Upper lobe of right lung (tissue), 1 donor: Measurements from ENCODE around the gene SLC22A14. TPM values are rescaled to one million over a fixed set of nuclear protein-coding genes. Genes with fewer than 3 reads are reported as not detected.

Experiments
- ATAC-seq: fragments of 200-7000 bp; cut with Tn5 transposase; one replicate; pipeline ENCODE4 v1.9.1; 2020; ENCODE audit warnings: mild to moderate bottlenecking, moderate library complexity
- DNase-seq: peaks from one replicate; pipeline ENCODE4 v3.0.0-alpha.2; 2020
- H3K27ac ChIP-seq: fragments of 200-600 bp; one replicate; pipeline ENCODE4 v1.8.0; 2022
- H3K27me3 ChIP-seq: fragments of 200-600 bp; one replicate; pipeline ENCODE4 v1.8.0; 2022; ENCODE audit warnings: mild to moderate bottlenecking
- H3K36me3 ChIP-seq: fragments of 200-600 bp; one replicate; pipeline ENCODE4 v1.8.0; 2022
- H3K4me1 ChIP-seq: fragments of 200-600 bp; one replicate; pipeline ENCODE4 v1.8.0; 2022
- H3K4me3 ChIP-seq: fragments of 200-600 bp; one replicate; pipeline ENCODE4 v1.8.0; 2022; ENCODE audit warnings: mild to moderate bottlenecking
- H3K9me3 ChIP-seq: fragments of 200-600 bp; one replicate; pipeline ENCODE4 v1.8.0; 2022
- CTCF ChIP-seq: fragments of 200-600 bp; IDR thresholded peaks from one replicate; pipeline ENCODE4 v1.8.0; 2022; ENCODE audit warnings: antibody characterized with exemption
- intact Hi-C: fragments of 100-400 bp; cut with DNase I; formaldehyde crosslinking; loops from one replicate; pipeline ENCODE4 v1.11.0; 2022
- total RNA-seq: library from RNA; stranded (reverse); fragmentation: NEBNext Ultra II Directional; extraction: Animal tissue kit (Norgen Biotek cat#: 25700); gene quantifications from one replicate; pipeline ENCODE4 v1.2.1, GENCODE V29; 2021
- donor health status: DM: no; HTN: yes; CAD: no; lungs with severe emphysema.

The SLC22A14 gene
- total RNA-seq, 1 donor from 2014 or later, result 0.20 TPM

DNA sequence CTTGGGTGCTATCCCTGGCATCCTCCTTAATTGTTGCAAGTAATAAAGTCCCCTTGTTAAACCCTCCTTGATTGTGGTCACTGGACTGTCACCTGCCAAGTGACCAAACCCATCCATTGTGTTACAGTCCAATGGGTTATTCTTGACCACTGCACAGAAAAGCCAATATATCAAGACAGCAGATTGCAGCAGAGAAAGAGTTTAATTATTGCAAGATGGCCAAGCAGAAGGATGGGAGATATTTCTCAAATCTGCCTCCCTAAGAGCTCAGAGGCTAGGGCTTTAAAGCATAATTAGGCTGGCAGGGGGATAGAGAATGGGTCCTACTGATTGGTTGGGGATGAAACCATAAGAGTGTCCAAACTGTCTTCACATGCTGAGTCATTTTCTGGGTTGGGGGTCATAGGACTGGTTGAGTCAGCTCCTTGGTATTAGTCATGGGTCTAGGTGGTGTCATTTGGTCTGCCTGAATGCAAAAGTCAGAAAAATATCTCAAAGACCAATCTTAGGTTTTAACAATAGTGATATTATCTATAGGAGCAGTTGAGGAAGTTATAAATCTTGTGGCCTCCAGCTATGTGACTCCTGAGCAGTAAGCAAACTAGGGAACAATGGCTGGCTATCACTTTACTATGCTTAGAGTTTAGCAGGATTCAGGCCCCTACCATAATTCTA, 45.4 kb downstream of the SLC22A14 start:
- H3K27ac ChIP-seq, result no peak overlapping the region
- intact Hi-C loops, result no loop called here
- ATAC-seq, result no peak
- H3K4me3 ChIP-seq, result no peak overlapping the region
- no peaks in the 10 kb centered on the region for H3K9me3 ChIP-seq
- no peak for DNase-seq
- TF ChIP-seq CTCF, result no peak
- no peaks in the 10 kb centered on the region for H3K27me3 ChIP-seq
- no peaks in the 10 kb centered on the region for H3K36me3 ChIP-seq
- no peaks in the 10 kb centered on the region for H3K4me1 ChIP-seq

GRCh38 chr3:38331257-38332022, 49.3 kb downstream of the SLC22A14 start:
- DNase-seq (no peak), ATAC-seq (no peak)
- H3K27me3 ChIP-seq, result no peaks in the 10 kb centered on the region
- intact Hi-C loops, result no loop called here
- no peaks in the 10 kb centered on the region for H3K4me1 ChIP-seq
- no peak overlapping the region for H3K27ac ChIP-seq
- no peak overlapping the region for H3K4me3 ChIP-seq
- no peaks in the 10 kb centered on the region for H3K36me3 ChIP-seq
- TF ChIP-seq CTCF, result no peak
- H3K9me3 ChIP-seq, result no peaks in the 10 kb centered on the region

GRCh38 chr3:38332201-38332600, 50.1 kb downstream of the SLC22A14 start:
- Histone ChIP-seq H3K27ac (no peak overlapping the region), H3K36me3 (no peaks in the 10 kb centered on the region), H3K4me1 (no peaks in the 10 kb centered on the region), H3K9me3 (no peaks in the 10 kb centered on the region), H3K4me3 (no peak overlapping the region), H3K27me3 (no peaks in the 10 kb centered on the region)
- no peak for TF ChIP-seq CTCF
- DNase-seq, result no peak
- intact Hi-C loops, result no loop called here
- no peak for ATAC-seq

GRCh38 chr3:38334142-38335055, 52.3 kb downstream of the SLC22A14 start:
- H3K4me1 ChIP-seq, result no peaks in the 10 kb centered on the region
- TF ChIP-seq CTCF, result no peak
- DNase-seq (no peak), ATAC-seq (no peak)
- H3K9me3 ChIP-seq, result no peaks in the 10 kb centered on the region
- H3K27me3 ChIP-seq, result no peaks in the 10 kb centered on the region
- intact Hi-C loops, result no loop called here
- H3K36me3 ChIP-seq, result no peaks in the 10 kb centered on the region
- no peak overlapping the region for H3K4me3 ChIP-seq
- no peak overlapping the region for H3K27ac ChIP-seq

DNA sequence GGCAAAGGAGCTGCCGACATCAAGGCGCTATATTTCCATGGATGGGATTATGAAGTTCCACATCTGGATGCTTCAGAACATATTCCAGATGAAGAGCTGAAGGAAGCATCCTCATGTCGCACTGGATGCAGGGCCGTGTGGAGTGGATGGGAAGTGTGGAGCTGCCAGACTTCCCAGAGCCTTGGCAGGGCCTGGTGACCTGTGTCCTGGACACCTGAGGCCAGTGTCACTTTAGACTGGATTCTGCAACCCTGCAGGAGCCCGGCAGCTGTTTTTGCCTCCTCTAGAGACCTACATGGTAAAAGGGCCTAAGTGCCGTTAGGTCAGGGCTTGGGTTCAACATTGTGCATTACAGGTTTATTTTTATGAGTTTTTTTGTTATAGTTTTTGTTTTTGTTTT, 53.2 kb downstream of the SLC22A14 start:
- TF ChIP-seq CTCF, result no peak
- Histone ChIP-seq H3K9me3 (no peaks in the 10 kb centered on the region), H3K36me3 (no peaks in the 10 kb centered on the region), H3K4me1 (no peaks in the 10 kb centered on the region), H3K27me3 (no peaks in the 10 kb centered on the region), H3K27ac (no peak overlapping the region), H3K4me3 (no peak overlapping the region)
- intact Hi-C loops, result no loop called here
- no peak for ATAC-seq
- no peak for DNase-seq
